HepG2 (cell line): ENCODE results near the gene VPS4A. TPM values are rescaled to one million over a fixed set of nuclear protein-coding genes. Genes with fewer than 3 reads are reported as not detected.

ENCODE experiments used
- BCL6 ChIP-seq: IDR thresholded peaks from 2 replicates; pipeline ENCODE4 v1.6.1; 2016; ENCODE audit warnings: missing genetic modification reagents, missing compliant biosample characterization
- CSRNP1 ChIP-seq: sonication (generic); formaldehyde crosslinking; IDR thresholded peaks from 2 replicates; pipeline ENCODE4 v1.8.1; 2023; ENCODE audit warnings: mild to moderate bottlenecking, missing genetic modification reagents
- CTCF ChIP-seq: sonication (generic); formaldehyde crosslinking; IDR thresholded peaks from 2 replicates; pipeline ENCODE4 v1.5.0; 2020; ENCODE audit warnings: mild to moderate bottlenecking, missing genetic modification reagents, moderate library complexity
- DPF2 ChIP-seq: sonication (generic); formaldehyde crosslinking; IDR thresholded peaks from 2 replicates; pipeline ENCODE4 v1.4.0; 2020; ENCODE audit warnings: mild to moderate bottlenecking, low read depth, missing genetic modification reagents, borderline replicate concordance
- FOXK2 ChIP-seq: fragments of 450-650 bp; IDR thresholded peaks from 2 replicates; pipeline ENCODE4 v1.6.1; 2016
- MTF1 ChIP-seq: sonication (generic); formaldehyde crosslinking; IDR thresholded peaks from 2 replicates; pipeline ENCODE4 v1.5.0; 2020; ENCODE audit warnings: missing genetic modification reagents
- NBN ChIP-seq: fragments of 450-650 bp; conservative IDR thresholded peaks from 2 replicates; pipeline ENCODE4 v1.6.1; 2017
- PCBP1 ChIP-seq: fragments of 200-400 bp; formaldehyde crosslinking; IDR thresholded peaks from 2 replicates; pipeline ENCODE4 v1.6.1; 2017; ENCODE audit warnings: mild to moderate bottlenecking, low read depth, low read length, borderline replicate concordance
- POGK ChIP-seq: sonication (generic); formaldehyde crosslinking; conservative IDR thresholded peaks from 2 replicates; pipeline ENCODE4 v1.8.0; 2022; ENCODE audit warnings: mild to moderate bottlenecking, moderate library complexity, missing genetic modification reagents
- RBM22 ChIP-seq: fragments of 200-400 bp; formaldehyde crosslinking; optimal IDR thresholded peaks from 2 replicates; pipeline ENCODE3; 2017; ENCODE audit warnings: mild to moderate bottlenecking, low read length, moderate library complexity
- ZHX2 ChIP-seq, 2 experiments: sonication (generic) in 1 of 2; formaldehyde crosslinking in 1 of 2; IDR thresholded peaks; 2 replicates each; pipeline versions ENCODE4 v1.6.1 to v1.9.0; 2014 to 2022; ENCODE audit warnings: antibody characterized with exemption in 1 of 2, borderline replicate concordance in 1 of 2, inconsistent platforms in 1 of 2, low read depth in 1 of 2, missing genetic modification reagents in 1 of 2
- ZNF138 ChIP-seq: sonication (generic); formaldehyde crosslinking; IDR thresholded peaks from 2 replicates; pipeline ENCODE4 v1.5.0; 2020; ENCODE audit warnings: mild to moderate bottlenecking, low read depth, missing genetic modification reagents
- ZNF574 ChIP-seq: sonication (generic); formaldehyde crosslinking; IDR thresholded peaks from 2 replicates; pipeline ENCODE4 v1.4.0; 2020; ENCODE audit warnings: missing genetic modification reagents
- polyA plus RNA-seq, 8 experiments: library from polyadenylated mRNA; depleted of rRNA in 3 of 8; stranded (reverse) in 7 of 8; unstranded in 1 of 8; fragments of >200 nt; fragmentation: Illumina TruSeq in 4 of 8; extraction: Trizol in 4 of 8; gene quantifications; 2 replicates each; pipeline versions ENCODE4 v1.2.1 to v1.2.3, GENCODE V29; 2011 to 2016; ENCODE audit warnings: low read depth in 4 of 8, missing spikeins in 1 of 8, mixed read lengths in 1 of 8; ENCODE audit not compliant: insufficient read depth in 1 of 8
- total RNA-seq, 5 experiments: library from RNA; depleted of rRNA; stranded (reverse); fragments of >200 nt; fragmentation: Illumina TruSeq; extraction: Trizol; gene quantifications; 2 replicates each; pipeline ENCODE4 v1.2.3, GENCODE V29; 2016; ENCODE audit warnings: low read depth in 1 of 5

VPS4A gene
- total and polyA plus RNA-seq, 2 of the 13 experiments (the other 11 are each of a cell fraction or from before 2014, with no cell fraction given), result 13.2 to 27.9 TPM

GRCh38 chr16:69339289-69340094 is 28.3 kb downstream of the VPS4A start, which contains the start of the genes COG8 and NIP7 (continued):
- TF ChIP-seq ZNF574 (peak; percentile 100), CSRNP1 (CRISPR knock-in tag) (peak; percentile 98), DPF2 (CRISPR knock-in tag) (no peak), PCBP1 (no peak), BCL6 (peak; percentile 44), ZHX2 (IDR thresholded peaks at IDR 0.05; ENCODE audit: low read depth) (peak; percentile 90), ZHX2 (CRISPR knock-in tag; IDR thresholded peaks at IDR 0.05; ENCODE audit: borderline replicate concordance) (peak; percentile 65), FOXK2 (peak; percentile 92), RBM22 (peak; percentile 58), CTCF (peak; percentile 96), ZNF138 (CRISPR knock-in tag) (0 out of 2 replicates have a peak, but pooled peaks have one; percentile 13), POGK (CRISPR knock-in tag) (no peak; the same call in 1 of the 2 replicates), NBN (no peak), MTF1 (peak; percentile 64)
